ENCODE measurements around the gene MED1. TPM values are rescaled to one million over a fixed set of nuclear protein-coding genes. Genes with fewer than 3 reads are reported as not detected.
"Not testable (repeated sequence)": the region's sequence is repeated elsewhere in the genome, so short reads cannot be mapped to it uniquely, and the experiment has no call there.

The MED1 gene
- polyA plus RNA-seq, 1 of the 3 experiments (the other 2 are of a cell fraction): 12.3 TPM

- Histone ChIP-seq H3K9ac (no peak overlapping the region), H3K36me3 (replicated peaks in 1 of 2; ENCODE audit: control insufficient read depth in 1 of 2, insufficient read depth in 2 of 2, low read length in 1 of 2) (peaks cover 21 to 79% of the 10 kb centered on the region in 2 experiments), H3K4me3 (ENCODE audit: low read depth in 2 of 2, low read length in 1 of 2) (no peak overlapping the region), H2AFZ (ENCODE audit: low read depth) (no peak overlapping the region), H3K4me2 (no peak overlapping the region), H3K4me1 (ENCODE audit: control insufficient read depth in 1 of 2, insufficient read depth in 2 of 2, low read depth in 1 of 2, low read length in 1 of 2) (no peaks in the 10 kb centered on the region), H4K20me1 (ENCODE audit: insufficient read depth) (peaks cover 23% of the 10 kb centered on the region), H3K9me3 (no peaks in the 10 kb centered on the region), H3K79me2 (ENCODE audit: insufficient read depth) (peaks cover 92% of the 10 kb centered on the region), H3K27me3 (ENCODE audit: insufficient read depth) (no peaks in the 10 kb centered on the region), H3F3A (replicated peaks; ENCODE audit: insufficient read depth) (peaks cover 10% of the 10 kb centered on the region), H3K9me2 (no peaks in the 10 kb centered on the region), H3K27ac (ENCODE audit: low read depth in 2 of 2, low read length in 1 of 2) (no peak overlapping the region)
- POLR2A ChIA-PET: interaction anchor here (0.6 to 1.0 kb wide), 2 partner anchors 40 to 273 kb away, joined by 4 read pairs; partner anchors contain the start of gene RPL19
- TF ChIP-seq RCOR1 (IDR thresholded peaks at IDR 0.05; ENCODE audit: low read length) (no peak), USF2 (IDR thresholded peaks at IDR 0.05; ENCODE audit: borderline replicate concordance, low read depth, low read length) (no peak), USF1 (IDR thresholded peaks at IDR 0.05; ENCODE audit: borderline replicate concordance, low read depth) (no peak), FOXM1 (IDR thresholded peaks at IDR 0.05; ENCODE audit: low read depth) (no peak), FOSL2 (IDR thresholded peaks at IDR 0.05; ENCODE audit: borderline replicate concordance, low read depth) (no peak), REST (IDR thresholded peaks at IDR 0.05; ENCODE audit: low read depth, low read length) (no peak), EP300 (IDR thresholded peaks at IDR 0.05; ENCODE audit: borderline replicate concordance in 1 of 2, low read depth in 1 of 2, low read length in 1 of 2) (no peak), TAF1 (IDR thresholded peaks at IDR 0.05; ENCODE audit: borderline replicate concordance, low read depth, low read length) (no peak), SMC3 (IDR thresholded peaks at IDR 0.05; ENCODE audit: low read depth, low read length) (no peak), GATA2 (CRISPR knock-in tag; IDR thresholded peaks at IDR 0.05) (no peak), ELF1 (IDR thresholded peaks at IDR 0.05) (no peak), MXI1 (IDR thresholded peaks at IDR 0.05; ENCODE audit: low read depth, low read length) (no peak), POLR2AphosphoS5 (IDR thresholded peaks at IDR 0.05; ENCODE audit: low read depth, low read length) (no peak), YY1 (IDR thresholded peaks at IDR 0.05; ENCODE audit: low read depth) (no peak), ZBTB33 (IDR thresholded peaks at IDR 0.05; ENCODE audit: borderline replicate concordance, low read depth) (no peak), NFIC (IDR thresholded peaks at IDR 0.05; ENCODE audit: borderline replicate concordance) (no peak)
- CTCF ChIA-PET: interaction anchor here (0.6 to 1.0 kb wide), 2 partner anchors 12 to 242 kb away, joined by 3 to 4 read pairs; partner anchors contain the start of gene CDK12
- no peak for DNase-seq
- 91% methylated on average over 7 of the region's 7 CpGs for WGBS (ENCODE audit: low lambda C conversion rate)
Measured at GRCh38 chr17:39473310-39473709, 22.2 kb upstream of the MED1 start.

GRCh38 chr17:39468610-39469009 lies 17.5 kb upstream of the MED1 start:
- H3K9ac ChIP-seq; H3K4me1 ChIP-seq (ENCODE audit: control insufficient read depth in 1 of 2, insufficient read depth in 2 of 2, low read depth in 1 of 2, low read length in 1 of 2): not testable (repeated sequence)

More at GRCh38 chr17:39468610-39469009, 17.5 kb upstream of the MED1 start:
- H3K9me2 ChIP-seq; CTCF ChIA-PET; H3K4me3 ChIP-seq (ENCODE audit: low read depth in 2 of 2, low read length in 1 of 2); H3K27ac ChIP-seq (ENCODE audit: low read depth in 2 of 2, low read length in 1 of 2); H2AFZ ChIP-seq (ENCODE audit: low read depth); H3K9me3 ChIP-seq; DNase-seq; H3K27me3 ChIP-seq (ENCODE audit: insufficient read depth); POLR2A ChIA-PET; H3F3A ChIP-seq (replicated peaks; ENCODE audit: insufficient read depth); H3K4me2 ChIP-seq: not testable (repeated sequence)
- Histone ChIP-seq H3K36me3 (replicated peaks in 1 of 2; ENCODE audit: control insufficient read depth in 1 of 2, insufficient read depth in 2 of 2, low read length in 1 of 2) (peaks cover 17 to 56% of the 10 kb centered on the region in 2 experiments), H4K20me1 (ENCODE audit: insufficient read depth) (peaks cover 51% of the 10 kb centered on the region), H3K79me2 (ENCODE audit: insufficient read depth) (peaks cover 99% of the 10 kb centered on the region)
- WGBS (ENCODE audit: low lambda C conversion rate): 98% methylated on average over 11 of the region's 11 CpGs

Data from SK-N-SH (cell line).